Spinal cord (tissue), 10 donors: ENCODE measurements around the gene TOP1. TPM values are rescaled to one million over a fixed set of nuclear protein-coding genes. Genes with fewer than 3 reads are reported as not detected.
A peak's percentile ranks its signal among the peaks of the same experiment; 100 is the strongest.

Experiments
- DNase-seq, 6 donors: peaks; one replicate each; pipeline versions ENCODE4 v3.0.0 to v3.0.0-alpha.2; 2013 to 2015; ENCODE audit warnings: low spot score in 6 of 6, low read depth in 4 of 6
- H3K27ac ChIP-seq: one replicate; pipeline ENCODE4 v1.5.1; 2013; ENCODE audit warnings: low read depth, low read length, control low read depth
- H3K27me3 ChIP-seq: one replicate; pipeline ENCODE4 v1.6.1; 2013; ENCODE audit warnings: low read length; ENCODE audit not compliant: control insufficient read depth, insufficient read depth
- H3K36me3 ChIP-seq: one replicate; pipeline ENCODE4 v1.6.1; 2013; ENCODE audit warnings: low read length; ENCODE audit not compliant: control insufficient read depth, insufficient read depth
- H3K4me1 ChIP-seq: one replicate; pipeline ENCODE4 v1.6.1; 2013; ENCODE audit warnings: low read length; ENCODE audit not compliant: control insufficient read depth, insufficient read depth
- H3K4me3 ChIP-seq: one replicate; pipeline ENCODE4 v1.5.1; 2013; ENCODE audit warnings: low read depth, low read length, control low read depth
- H3K9me3 ChIP-seq: one replicate; pipeline ENCODE4 v1.6.1; 2013; ENCODE audit warnings: low read length; ENCODE audit not compliant: control insufficient read depth, insufficient read depth
- WGBS: methylation state at CpG from one replicate; pipeline ENCODE4 v1.1.5; 2013; ENCODE audit warnings: missing lambda C conversion rate; ENCODE audit not compliant: insufficient coverage; 5-methylcytosine and 5-hydroxymethylcytosine counted together
- polyA plus RNA-seq, 2 donors: library from polyadenylated mRNA; unstranded; fragments of 120-200 nt; gene quantifications; one replicate each; pipeline ENCODE4 v1.2.1, GENCODE V29; 2013; ENCODE audit not compliant: insufficient read length in 2 of 2
- total RNA-seq, 2 donors: library from RNA; depleted of rRNA in 1 of 2; stranded (reverse); fragments of 120-200 nt in 1 of 2; fragments of >200 nt in 1 of 2; gene quantifications; one replicate each; pipeline versions ENCODE4 v1.2.3 to v1.2.4, GENCODE V29; 2013 to 2014
- donor health status: healthy.

TOP1 gene
- total and polyA plus RNA-seq, 4 donors = 29.1 to 90.1 (median 52.4) TPM

DNA sequence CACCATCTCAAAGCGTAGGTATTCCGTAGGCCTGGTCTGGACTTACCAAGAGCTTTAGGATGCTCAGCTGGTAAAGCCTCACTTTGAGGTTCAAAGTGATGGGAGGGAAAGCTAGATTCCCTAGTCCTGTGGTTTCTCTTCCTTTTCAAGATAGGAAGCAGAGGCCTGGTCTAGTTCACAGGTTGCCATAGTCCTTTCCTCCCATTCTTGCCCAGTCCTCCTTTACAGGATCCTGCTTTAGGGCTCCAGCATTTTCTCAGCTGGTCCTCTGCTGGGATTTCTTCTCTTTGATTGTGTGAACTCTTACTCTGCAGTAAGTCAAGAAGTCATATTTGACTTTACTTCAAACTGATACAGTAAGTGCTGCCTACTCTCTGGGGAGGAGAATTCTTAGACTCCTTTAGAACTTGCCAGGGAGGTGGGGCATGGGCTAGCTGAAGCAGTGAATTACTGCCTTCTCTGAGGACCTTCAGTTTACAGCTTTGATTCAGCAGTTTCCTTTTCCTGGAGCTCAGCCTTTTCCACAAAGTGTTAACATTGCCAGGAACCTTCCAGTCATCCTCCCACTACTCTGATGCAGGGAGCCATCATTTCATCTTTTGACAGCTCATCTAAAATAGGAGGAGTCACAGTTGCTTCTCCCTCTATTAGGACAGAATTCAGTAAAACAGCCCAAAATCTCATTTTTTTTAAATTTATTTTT, 65.9 kb downstream of the TOP1 start:
- DNase-seq = no peak

DNA sequence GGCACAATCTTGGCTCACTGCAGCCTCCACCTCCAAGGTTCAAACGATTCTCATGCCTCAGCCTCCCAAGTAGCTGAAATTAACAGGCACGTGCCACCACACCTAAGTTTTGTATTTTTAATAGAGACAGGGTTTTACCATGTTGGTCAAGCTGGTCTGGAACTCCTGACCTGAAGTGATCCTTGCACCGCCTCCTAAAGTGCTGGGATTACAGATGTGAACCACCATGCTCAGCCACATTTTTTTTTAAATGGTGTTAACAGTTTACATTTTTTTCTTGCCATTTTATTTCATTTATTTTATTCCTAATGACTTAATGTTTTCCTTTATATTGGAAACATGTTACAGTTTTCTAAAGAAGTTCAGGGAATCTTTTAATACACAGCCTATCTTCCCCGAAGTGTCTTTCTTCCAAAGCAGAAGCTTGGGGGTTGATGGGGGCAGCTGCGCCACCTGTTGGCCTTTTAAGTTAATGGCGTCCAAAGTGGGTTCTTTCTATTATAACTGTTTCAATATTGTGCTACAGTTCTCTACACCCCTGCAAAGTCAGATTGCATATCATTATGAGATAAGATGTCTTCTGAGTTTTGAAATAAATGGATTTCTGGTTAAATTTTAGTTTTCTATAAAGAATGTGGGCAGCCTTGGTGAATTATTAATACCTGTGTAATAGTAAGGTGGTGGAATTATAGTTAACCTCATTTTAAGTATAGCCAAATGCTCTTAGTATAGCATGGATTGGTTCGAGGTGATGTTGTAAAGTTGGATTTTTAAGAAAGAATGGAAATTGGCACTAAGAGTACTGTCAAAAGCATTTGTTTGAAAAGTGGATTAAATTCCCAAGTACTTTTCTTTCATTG, 66.7 kb downstream of the TOP1 start:
- H3K4me1 ChIP-seq = no peaks in the 10 kb centered on the region
- peaks cover 19% of the 10 kb centered on the region for H3K36me3 ChIP-seq
- DNase-seq = peak in 5 of 6 donors; percentile 43 to 90 (median 62)
- H3K9me3 ChIP-seq = no peaks in the 10 kb centered on the region
- no peaks in the 10 kb centered on the region for H3K27me3 ChIP-seq
- H3K27ac ChIP-seq = no peak overlapping the region
- no peak overlapping the region for H3K4me3 ChIP-seq
- WGBS = 60% methylated on average over 1 of the region's 7 CpGs

More for the DNA sequence above, 65.9 kb downstream of the TOP1 start:
- no peak overlapping the region for H3K27ac ChIP-seq
- no peaks in the 10 kb centered on the region for H3K9me3 ChIP-seq
- H3K4me1 ChIP-seq = no peaks in the 10 kb centered on the region
- whole genome bisulfite sequencing = no CpG with 5 or more reads among the region's 2 CpGs
- peaks cover 18% of the 10 kb centered on the region for H3K36me3 ChIP-seq
- no peaks in the 10 kb centered on the region for H3K27me3 ChIP-seq
- H3K4me3 ChIP-seq = no peak overlapping the region

DNA sequence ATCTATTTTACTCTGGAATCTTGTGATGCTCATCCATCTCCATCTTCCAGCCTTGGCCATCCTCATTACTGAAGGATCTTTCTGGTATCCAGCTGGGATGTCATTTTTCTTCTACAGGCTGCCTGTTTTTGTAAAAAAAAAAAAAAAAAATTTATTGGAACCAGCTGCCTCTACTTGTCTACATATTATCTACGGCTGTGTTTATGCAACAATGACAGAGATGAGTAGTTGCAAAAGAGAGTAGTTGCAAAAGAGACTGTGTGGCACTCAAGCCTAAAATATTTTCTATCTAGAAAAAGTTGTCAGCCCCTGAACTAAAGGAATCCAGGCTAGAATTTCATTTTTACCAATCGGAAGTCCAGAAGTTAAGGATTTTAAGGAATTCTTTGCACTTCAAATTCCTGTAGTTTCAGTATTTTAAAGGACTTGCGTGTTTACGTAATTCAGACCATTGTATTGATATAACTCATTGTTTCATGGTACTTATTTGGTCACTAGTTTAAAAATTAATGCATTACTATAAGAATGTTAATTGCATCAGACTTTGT, 70.2 kb downstream of the TOP1 start:
- peaks cover 13% of the 10 kb centered on the region for H3K36me3 ChIP-seq
- H3K9me3 ChIP-seq = no peaks in the 10 kb centered on the region
- H3K4me3 ChIP-seq = no peak overlapping the region
- H3K4me1 ChIP-seq = no peaks in the 10 kb centered on the region
- no CpG with 5 or more reads among the region's 4 CpGs for WGBS
- H3K27ac ChIP-seq = no peak overlapping the region
- H3K27me3 ChIP-seq = no peaks in the 10 kb centered on the region
- DNase-seq = no peak

DNA sequence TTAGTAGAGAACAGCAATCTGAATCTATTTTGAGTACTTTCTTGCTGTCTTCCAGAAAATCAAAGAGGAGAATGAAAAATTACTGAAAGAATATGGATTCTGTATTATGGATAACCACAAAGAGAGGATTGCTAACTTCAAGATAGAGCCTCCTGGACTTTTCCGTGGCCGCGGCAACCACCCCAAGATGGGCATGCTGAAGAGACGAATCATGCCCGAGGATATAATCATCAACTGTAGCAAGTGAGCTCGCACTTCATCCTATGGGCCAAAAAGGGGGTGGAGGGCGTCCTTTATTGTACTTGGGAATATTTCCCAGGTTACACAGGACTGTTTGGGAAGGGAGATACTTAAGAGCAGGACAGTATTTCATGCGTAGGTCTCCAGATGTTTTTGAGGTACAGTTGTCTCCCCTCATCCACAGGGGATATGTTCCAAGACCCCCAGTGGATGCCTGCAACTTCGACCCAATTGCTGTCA, 71.4 kb downstream of the TOP1 start:
- Histone ChIP-seq H3K9me3 (no peaks in the 10 kb centered on the region), H3K4me3 (no peak overlapping the region), H3K36me3 (peaks cover 12% of the 10 kb centered on the region), H3K4me1 (no peaks in the 10 kb centered on the region), H3K27ac (no peak overlapping the region), H3K27me3 (no peaks in the 10 kb centered on the region)
- DNase-seq = no peak
- WGBS = 94% methylated on average over 7 of the region's 9 CpGs

DNA sequence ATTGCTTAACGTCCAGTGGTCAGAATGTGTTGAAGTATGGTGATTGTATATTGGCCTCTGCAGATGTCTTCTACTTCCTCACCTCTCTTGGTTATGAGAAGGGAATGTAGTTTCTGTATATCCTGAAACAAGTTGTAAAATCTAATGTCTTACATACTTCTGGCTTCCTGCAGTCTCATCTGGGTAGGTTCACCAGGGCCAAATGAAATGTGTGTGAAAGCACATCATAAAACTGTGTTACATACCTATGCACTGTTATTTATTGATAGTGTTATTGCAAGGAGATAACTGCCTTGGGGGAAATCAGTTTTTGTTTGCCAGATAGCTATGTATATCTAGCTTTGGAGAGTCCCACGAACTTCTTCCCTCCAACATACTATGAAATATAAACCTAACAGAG, 73.0 kb downstream of the TOP1 start:
- Histone ChIP-seq H3K36me3 (peaks cover 9% of the 10 kb centered on the region), H3K27me3 (no peaks in the 10 kb centered on the region), H3K4me3 (no peak overlapping the region), H3K4me1 (no peaks in the 10 kb centered on the region), H3K27ac (no peak overlapping the region), H3K9me3 (no peaks in the 10 kb centered on the region)
- DNase-seq = no peak
- 100% methylated on average over 1 of the region's 2 CpGs for WGBS

DNA sequence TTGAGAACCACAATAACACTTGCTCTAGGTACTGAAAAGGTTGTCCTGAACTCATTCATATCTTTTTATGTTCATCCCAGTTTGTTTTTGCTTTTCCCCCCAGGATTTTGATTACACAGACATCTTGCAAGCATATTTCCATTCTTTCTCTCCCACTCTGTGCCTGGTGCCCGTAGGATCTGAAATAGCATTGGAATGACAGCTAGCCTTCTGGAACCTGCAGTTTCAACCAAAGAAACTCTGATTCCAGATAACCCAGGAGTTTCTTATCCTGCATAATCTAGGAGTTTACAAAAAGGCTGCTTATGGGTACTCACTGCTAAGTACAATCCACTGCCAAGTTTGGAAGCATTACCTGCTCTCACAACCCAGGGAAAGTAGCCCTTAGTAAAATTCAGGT, 79.9 kb downstream of the TOP1 start:
- no peaks in the 10 kb centered on the region for H3K27me3 ChIP-seq
- H3K4me1 ChIP-seq = no peaks in the 10 kb centered on the region
- peaks cover 20% of the 10 kb centered on the region for H3K36me3 ChIP-seq
- H3K4me3 ChIP-seq = no peak overlapping the region
- no peaks in the 10 kb centered on the region for H3K9me3 ChIP-seq
- H3K27ac ChIP-seq = no peak overlapping the region
- no peak for DNase-seq
- 100% methylated on average over 1 of the region's 1 CpG for WGBS

DNA sequence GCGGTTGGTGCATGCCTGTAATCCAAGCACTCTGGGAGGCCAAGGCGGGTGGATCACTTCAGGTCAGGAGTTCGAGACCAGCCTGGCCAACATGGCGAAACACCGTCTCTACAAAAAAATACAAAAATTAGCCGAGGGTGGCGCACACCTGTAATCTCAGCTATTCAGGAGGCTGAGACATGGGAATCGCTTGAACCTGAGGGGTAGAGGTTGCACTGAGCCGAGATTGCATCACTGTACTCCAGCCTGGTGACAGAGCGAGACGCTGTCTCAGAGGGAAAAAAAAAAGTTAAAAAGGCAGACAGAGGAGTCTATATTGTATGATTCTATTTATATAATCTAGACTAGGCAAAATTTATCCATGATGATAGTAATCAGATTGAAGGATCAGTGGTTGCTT, 81.4 kb downstream of the TOP1 start:
- Histone ChIP-seq H3K27me3 (no peaks in the 10 kb centered on the region), H3K36me3 (peaks cover 31% of the 10 kb centered on the region), H3K4me1 (no peaks in the 10 kb centered on the region), H3K27ac (no peak overlapping the region), H3K4me3 (no peak overlapping the region), H3K9me3 (no peaks in the 10 kb centered on the region)
- WGBS = 100% methylated on average over 7 of the region's 11 CpGs
- DNase-seq = no peak

DNA sequence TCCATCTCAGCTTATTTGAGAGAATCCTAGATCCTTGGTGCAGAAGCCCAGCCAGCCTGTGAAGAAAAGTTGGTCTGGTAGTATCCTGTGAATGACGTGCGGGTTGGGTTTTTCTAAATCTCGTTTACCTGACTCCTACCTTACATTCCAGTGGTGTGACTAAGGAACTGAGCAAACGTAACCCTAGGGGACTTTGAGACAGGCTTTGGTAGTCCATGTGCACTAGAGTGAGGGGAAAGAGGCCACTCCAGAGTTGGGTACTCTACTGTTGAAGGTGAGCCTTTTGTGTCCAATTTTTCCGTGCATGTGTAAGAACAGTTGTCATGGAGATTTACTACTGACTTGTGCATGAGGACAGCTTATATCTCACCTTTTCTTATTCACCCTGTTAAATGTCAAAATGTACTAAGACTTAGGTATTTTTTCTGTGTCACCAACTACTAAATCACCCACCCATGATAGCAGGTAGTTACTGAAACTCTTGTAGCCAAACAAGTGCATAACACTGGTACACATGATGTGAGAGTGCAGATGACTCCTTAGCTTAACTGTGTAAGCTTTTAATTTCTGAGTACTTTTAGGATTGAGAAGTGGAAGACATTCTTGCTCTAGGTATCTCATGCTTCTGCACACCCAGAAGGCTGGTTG, 82.4 kb downstream of the TOP1 start:
- H3K27me3 ChIP-seq = no peaks in the 10 kb centered on the region
- peaks cover 40% of the 10 kb centered on the region for H3K36me3 ChIP-seq
- WGBS = no CpG with 5 or more reads among the region's 5 CpGs
- no peaks in the 10 kb centered on the region for H3K4me1 ChIP-seq
- no peak for DNase-seq
- no peak overlapping the region for H3K4me3 ChIP-seq
- no peaks in the 10 kb centered on the region for H3K9me3 ChIP-seq
- no peak overlapping the region for H3K27ac ChIP-seq

DNA sequence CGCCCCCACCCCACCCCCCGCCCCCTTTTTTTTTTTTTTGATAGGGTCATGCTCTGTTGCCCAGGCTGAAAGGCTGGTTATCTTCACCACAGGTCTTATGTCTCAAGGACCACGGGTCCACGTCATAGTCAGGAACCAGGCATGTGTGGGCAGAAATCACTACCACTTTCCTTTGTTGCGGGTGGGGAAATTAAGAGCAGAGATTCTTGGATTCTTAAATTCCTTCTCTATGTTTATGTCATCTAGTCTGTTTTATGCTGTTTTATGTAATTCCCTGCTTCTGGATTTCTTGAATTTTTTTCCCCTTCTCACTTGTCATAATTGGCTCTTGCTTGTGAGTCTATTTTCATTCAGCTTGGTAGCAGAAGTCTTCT, 82.9 kb downstream of the TOP1 start:
- WGBS = 100% methylated on average over 1 of the region's 5 CpGs
- H3K36me3 ChIP-seq = peaks cover 43% of the 10 kb centered on the region
- H3K27ac ChIP-seq = no peak overlapping the region
- H3K27me3 ChIP-seq = no peaks in the 10 kb centered on the region
- no peaks in the 10 kb centered on the region for H3K4me1 ChIP-seq
- no peak overlapping the region for H3K4me3 ChIP-seq
- no peaks in the 10 kb centered on the region for H3K9me3 ChIP-seq
- DNase-seq = no peak
